ENCODE measurements around the gene SLBP. TPM values are rescaled to one million over a fixed set of nuclear protein-coding genes. Genes with fewer than 3 reads are reported as not detected.
A peak's percentile ranks its signal among the peaks of the same experiment; 100 is the strongest.

SLBP gene
- total and polyA plus RNA-seq, 2 of the 8 experiments (the other 6 are each of a cell fraction or from before 2014, with no cell fraction given): 44.1 to 49.0 TPM

- Histone ChIP-seq H2BK5ac (ENCODE audit: low read depth, low read length) (no peak overlapping the region), H3K9me3 (ENCODE audit: insufficient read depth in 2 of 2, low read depth in 1 of 2, low read length in 1 of 2) (no peaks in the 10 kb centered on the region), H3K4me3 (ENCODE audit: extremely low read depth in 1 of 4, insufficient read depth in 2 of 4, low read depth in 3 of 4, low read length in 4 of 4) (no peak overlapping the region), H2BK20ac (ENCODE audit: low read length) (no peak overlapping the region), H3K56ac (replicated peaks; ENCODE audit: insufficient read length, low read depth, low read length) (no peak overlapping the region), H4K91ac (replicated peaks; ENCODE audit: insufficient read length, low read length) (no peak overlapping the region), H3K27ac (ENCODE audit: low read depth, low read length) (no peak overlapping the region), H2BK15ac (ENCODE audit: low read length) (no peak overlapping the region), H3K4ac (replicated peaks; ENCODE audit: insufficient read length, low read depth, low read length) (no peak overlapping the region), H2AFZ (ENCODE audit: low read length) (no peak overlapping the region), H3K9ac (replicated peaks in 1 of 4; ENCODE audit: extremely low read depth in 1 of 4, low read depth in 3 of 4, low read length in 3 of 4) (peak overlapping the region in 1 of 4 experiments; percentile 6; a peak in 1 of 7 replicates), H3K4me1 (replicated peaks in 1 of 4; ENCODE audit: control insufficient read depth in 3 of 4, insufficient read depth in 4 of 4, low read length in 3 of 4) (no peaks in the 10 kb centered on the region), H3K14ac (ENCODE audit: insufficient read length) (no peak overlapping the region), H3K23me2 (ENCODE audit: low read depth, low read length) (no peaks in the 10 kb centered on the region), H4K5ac (ENCODE audit: insufficient read length, low read depth, low read length) (no peak overlapping the region), H2BK12ac (ENCODE audit: low read depth, low read length) (no peak overlapping the region), H4K8ac (ENCODE audit: extremely low read depth, insufficient read depth, low read length) (0 out of 2 replicates have a peak overlapping the region, but pooled peaks have one; percentile 63), H3K79me2 (ENCODE audit: control insufficient read depth in 1 of 2, insufficient read depth in 2 of 2, low read length in 2 of 2) (peaks cover 0 to 22% of the 10 kb centered on the region in 2 experiments; a peak in 2 of 4 replicates), H2AK5ac (ENCODE audit: low read depth, low read length) (no peak overlapping the region), H4K20me1 (replicated peaks in 1 of 2; ENCODE audit: control insufficient read depth in 1 of 2, insufficient read depth in 2 of 2, low read length in 2 of 2) (peaks cover 26 to 30% of the 10 kb centered on the region in 2 experiments), H3K18ac (ENCODE audit: extremely low read depth, low read length) (no peak overlapping the region), H3K4me2 (ENCODE audit: insufficient read depth in 1 of 2, low read depth in 2 of 2, low read length in 2 of 2) (no peak overlapping the region), H3K36me3 (ENCODE audit: control insufficient read depth in 2 of 4, insufficient read depth in 4 of 4, low read length in 3 of 4) (peaks cover 60 to 79% (median 72%) of the 10 kb centered on the region in 4 experiments), H3K79me1 (ENCODE audit: low read depth, low read length) (peaks cover 9% of the 10 kb centered on the region), H3K27me3 (replicated peaks in 1 of 4; ENCODE audit: control insufficient read depth in 3 of 4, extremely low read depth in 1 of 4, insufficient read depth in 3 of 4, low read length in 3 of 4) (no peaks in the 10 kb centered on the region), H3K23ac (ENCODE audit: insufficient read length) (no peak overlapping the region), H2BK120ac (replicated peaks; ENCODE audit: low read depth, low read length) (no peak overlapping the region)
- no peak for FAIRE-seq
- no peak for DNase-seq (ENCODE audit: low read depth in 1 of 2, low spot score in 2 of 2)
- 89% methylated on average over 12 of the region's 16 CpGs; no CpG with 5 or more reads in 1 of the 2 experiments for WGBS, 2 experiments (ENCODE audit: extremely low coverage in 1 of 2, insufficient coverage in 1 of 2, insufficient read length in 1 of 2, insufficient replicate concordance in 2 of 2, low coverage in 1 of 2, low lambda C conversion rate in 2 of 2, missing lambda C conversion rate in 1 of 2)
- CTCF ChIA-PET (ENCODE audit: partially characterized antibody): interaction anchor here (0.6 to 18.6 kb wide), 34 partner anchors 10 to 375 kb away, joined by 3 to 326 read pairs (median 4); no protein-coding TSS in a partner anchor
- POLR2A ChIA-PET (ENCODE audit: partially characterized antibody): interaction anchor here (0.9 to 2.7 kb wide), 6 partner anchors 9 to 19 kb away, joined by 3 to 15 read pairs (median 4); partner anchors contain the start of genes SLBP, TACC3 and TMEM129
- TF ChIP-seq KDM5A (IDR thresholded peaks at IDR 0.05; ENCODE audit: low read length): no peak
Observed at GRCh38 chr4:1730532-1731135, 18.5 kb upstream of the SLBP start.

All from H1 (cell line).